HG03280 (cell line): ENCODE measurements around the gene PRDM11.

ENCODE experiments used
- ATAC-seq: cut with Tn5 transposase; IDR thresholded peaks from one replicate; pipeline ENCODE4 v1.9.1; 2021; ENCODE audit warnings: mild to moderate bottlenecking, moderate library complexity; ENCODE audit not compliant: unreplicated experiment

The PRDM11 gene

DNA sequence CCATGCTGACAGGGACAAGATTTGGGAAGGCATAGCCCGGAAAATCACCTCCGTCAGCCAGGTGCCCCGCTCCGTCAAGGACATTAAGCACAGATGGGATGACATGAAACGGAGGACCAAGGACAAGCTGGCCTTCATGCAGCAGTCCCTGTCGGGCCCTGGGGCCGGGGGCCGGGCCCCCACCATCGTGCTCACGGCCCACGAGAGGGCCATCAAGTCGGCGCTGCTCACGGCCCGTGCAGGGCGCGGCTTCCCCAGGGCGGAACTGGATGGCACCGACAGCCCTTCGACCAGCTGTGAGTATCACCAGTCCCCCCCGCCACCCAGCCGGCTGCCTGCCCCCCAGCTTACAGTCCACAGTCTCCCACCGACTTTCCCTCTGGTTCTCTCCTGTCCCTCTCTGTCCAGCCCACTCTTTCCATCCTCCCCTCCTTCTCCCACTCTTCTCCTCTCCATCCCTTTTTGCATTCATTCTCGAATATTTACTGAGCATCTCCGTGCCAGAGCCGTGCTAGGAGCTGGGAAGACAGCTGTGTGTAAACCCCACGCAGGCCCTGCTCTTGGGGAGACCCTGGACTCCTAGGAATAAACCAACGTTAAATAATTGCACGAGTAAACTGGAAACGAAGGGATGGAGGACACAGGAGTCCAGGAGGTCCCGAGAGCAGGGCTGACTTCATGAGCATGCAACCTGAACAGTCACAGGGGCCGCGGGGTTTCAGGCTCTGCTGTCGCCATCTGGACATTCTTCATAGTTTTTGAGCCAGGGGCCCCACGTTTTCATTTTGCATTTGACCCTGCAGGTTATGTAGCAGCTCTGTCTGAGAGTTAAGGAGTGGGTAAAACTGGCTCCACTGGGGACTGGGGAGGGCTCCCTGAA is 62.8 kb downstream of the PRDM11 start:
- ATAC-seq, result no peak

- ATAC-seq, result no peak
Observed at GRCh38 chr11:45209891-45210699, 63.7 kb downstream of the PRDM11 start.

DNA sequence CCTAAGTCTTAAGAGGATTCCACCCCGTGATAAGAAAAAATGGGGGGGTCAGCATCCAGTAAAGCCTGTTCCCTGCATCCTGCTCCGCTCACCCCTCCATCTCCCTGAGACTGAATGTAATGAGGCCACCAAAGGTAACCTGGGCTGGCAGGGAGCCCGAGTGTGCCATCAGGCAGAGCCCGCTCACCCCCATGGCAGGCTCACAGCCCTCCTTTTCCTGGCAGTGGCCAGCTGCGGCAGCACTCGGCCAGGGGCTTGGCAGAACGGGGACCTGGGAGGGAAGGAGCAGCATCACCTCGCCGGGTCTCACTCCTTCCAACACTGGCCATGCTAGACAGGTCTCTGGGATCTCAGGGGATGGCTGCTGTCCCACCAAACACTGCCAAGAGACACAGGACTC is 64.4 kb downstream of the PRDM11 start:
- ATAC-seq, result no peak

DNA sequence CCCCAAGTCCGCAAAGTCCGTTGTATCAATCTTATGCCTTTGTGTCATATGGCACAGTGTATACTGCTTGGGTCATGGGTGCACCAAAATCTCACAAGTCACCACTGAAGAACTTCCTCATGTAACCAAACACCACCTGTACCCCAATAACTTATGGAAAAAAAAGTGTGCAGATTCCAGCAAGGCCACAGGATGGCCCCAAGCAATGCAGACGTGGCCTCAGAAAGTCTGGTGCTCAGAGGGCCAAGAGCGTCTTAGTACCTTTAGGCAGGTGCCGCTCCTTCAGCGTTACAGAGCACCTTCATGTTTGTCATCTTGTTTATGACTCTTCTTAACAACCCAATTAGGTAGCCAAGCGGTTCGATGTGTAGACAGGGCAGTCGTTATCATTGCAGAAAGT is 65.3 kb downstream of the PRDM11 start:
- no peak for ATAC-seq

GRCh38 chr11:45212566-45213315 is 66.3 kb downstream of the PRDM11 start:
- no peak for ATAC-seq

GRCh38 chr11:45213316-45213665 is 66.9 kb downstream of the PRDM11 start:
- ATAC-seq, result no peak

- no peak for ATAC-seq
Observed at GRCh38 chr11:45213717-45214116, 67.3 kb downstream of the PRDM11 start.

- ATAC-seq, result no peak
Observed at GRCh38 chr11:45215098-45215865, 68.8 kb downstream of the PRDM11 start.

DNA sequence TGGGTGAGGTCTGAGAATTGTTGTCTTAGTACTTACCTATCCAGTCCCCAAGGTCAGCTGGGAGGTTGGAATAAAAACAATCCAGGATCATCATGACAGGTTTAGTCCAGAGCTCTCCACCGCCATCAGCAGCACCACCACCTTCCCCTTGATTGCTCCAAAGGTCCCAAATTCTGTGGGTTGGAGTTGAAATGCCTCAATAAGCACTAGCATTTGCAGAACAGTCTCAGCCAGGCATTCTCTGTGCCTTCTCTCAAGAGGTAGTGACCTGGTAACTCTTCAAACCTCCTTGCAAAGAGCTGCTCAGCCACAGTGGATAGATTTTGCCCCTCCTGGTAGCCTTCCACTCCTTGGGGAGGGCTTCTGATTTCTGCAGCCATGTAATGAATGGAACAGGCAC is 69.6 kb downstream of the PRDM11 start:
- ATAC-seq, result no peak

- ATAC-seq, result no peak
Observed at GRCh38 chr11:45216901-45217300, 70.5 kb downstream of the PRDM11 start.

- ATAC-seq, result no peak
Observed at GRCh38 chr11:45217991-45218390, 71.6 kb downstream of the PRDM11 start.

GRCh38 chr11:45218705-45219104 is 72.3 kb downstream of the PRDM11 start:
- no peak for ATAC-seq

DNA sequence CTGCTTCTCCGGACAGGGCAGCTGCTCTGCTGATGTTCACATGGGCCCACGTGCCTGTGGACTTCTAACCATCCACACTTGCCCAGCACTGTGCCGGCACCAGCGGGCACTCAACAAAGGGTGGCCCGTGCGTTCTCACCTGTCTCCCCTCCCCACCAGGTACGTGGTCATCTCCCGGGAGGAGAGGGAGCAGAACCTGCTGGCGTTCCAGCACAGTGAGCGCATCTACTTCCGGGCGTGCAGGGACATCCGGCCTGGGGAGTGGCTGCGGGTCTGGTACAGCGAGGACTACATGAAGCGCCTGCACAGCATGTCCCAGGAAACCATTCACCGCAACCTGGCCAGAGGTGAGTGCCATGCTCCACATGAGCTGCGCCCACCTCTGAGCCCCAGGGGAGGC is 73.0 kb downstream of the PRDM11 start:
- no peak for ATAC-seq

- no peak for ATAC-seq
Observed at GRCh38 chr11:45223496-45223895, 77.1 kb downstream of the PRDM11 start.

GRCh38 chr11:45224766-45225165 is 78.3 kb downstream of the PRDM11 start:
- ATAC-seq, result no peak

- ATAC-seq, result no peak
Observed at GRCh38 chr11:45225277-45225676, 78.8 kb downstream of the PRDM11 start.

- no peak for ATAC-seq
Observed at GRCh38 chr11:45225961-45226871, 79.8 kb downstream of the PRDM11 start.

DNA sequence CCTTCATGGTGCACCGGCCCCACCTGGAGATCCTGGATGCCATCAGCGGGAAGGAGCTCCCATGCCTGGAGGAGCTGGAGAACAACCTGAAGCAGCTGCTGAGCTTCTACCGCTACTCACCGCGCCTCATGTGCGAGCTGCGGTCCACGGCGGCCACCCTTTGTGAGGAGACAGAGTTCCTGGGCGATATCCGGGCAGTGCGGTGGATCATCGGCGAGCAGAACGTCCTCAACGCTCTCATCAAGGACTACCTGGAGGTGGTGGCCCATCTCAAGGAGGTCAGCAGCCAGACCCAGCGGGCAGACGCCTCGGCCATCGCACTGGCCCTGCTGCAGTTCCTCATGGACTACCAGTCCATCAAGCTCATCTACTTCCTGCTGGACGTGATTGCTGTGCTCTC is 80.5 kb downstream of the PRDM11 start:
- ATAC-seq, result no peak

- ATAC-seq, result no peak
Observed at GRCh38 chr11:45227836-45228235, 81.4 kb downstream of the PRDM11 start.
